ENCODE results near the gene MAPT. TPM values are rescaled to one million over a fixed set of nuclear protein-coding genes. Genes with fewer than 3 reads are reported as not detected.

Gene MAPT
- total RNA-seq, 1 experiment from 2014 or later, result 37.5 TPM

GRCh38 chr17:45948881-45949624 lies 54.7 kb downstream of the MAPT start (continued):
- TF ChIP-seq, protein P1, sequence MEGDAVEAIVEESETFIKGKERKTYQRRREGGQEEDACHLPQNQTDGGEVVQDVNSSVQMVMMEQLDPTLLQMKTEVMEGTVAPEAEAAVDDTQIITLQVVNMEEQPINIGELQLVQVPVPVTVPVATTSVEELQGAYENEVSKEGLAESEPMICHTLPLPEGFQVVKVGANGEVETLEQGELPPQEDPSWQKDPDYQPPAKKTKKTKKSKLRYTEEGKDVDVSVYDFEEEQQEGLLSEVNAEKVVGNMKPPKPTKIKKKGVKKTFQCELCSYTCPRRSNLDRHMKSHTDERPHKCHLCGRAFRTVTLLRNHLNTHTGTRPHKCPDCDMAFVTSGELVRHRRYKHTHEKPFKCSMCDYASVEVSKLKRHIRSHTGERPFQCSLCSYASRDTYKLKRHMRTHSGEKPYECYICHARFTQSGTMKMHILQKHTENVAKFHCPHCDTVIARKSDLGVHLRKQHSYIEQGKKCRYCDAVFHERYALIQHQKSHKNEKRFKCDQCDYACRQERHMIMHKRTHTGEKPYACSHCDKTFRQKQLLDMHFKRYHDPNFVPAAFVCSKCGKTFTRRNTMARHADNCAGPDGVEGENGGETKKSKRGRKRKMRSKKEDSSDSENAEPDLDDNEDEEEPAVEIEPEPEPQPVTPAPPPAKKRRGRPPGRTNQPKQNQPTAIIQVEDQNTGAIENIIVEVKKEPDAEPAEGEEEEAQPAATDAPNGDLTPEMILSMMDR (IDR thresholded peaks at IDR 0.05 in 2 of 3, conservative IDR thresholded peaks at IDR 0.05 in 1 of 3; ENCODE audit: borderline replicate concordance in 1 of 3, insufficient read depth in 1 of 3, low read depth in 2 of 3, low read length in 2 of 3), result peak; percentile 65 to 96 (median 89); a peak in 5 of 6 replicates
- no peak for TF ChIP-seq ZNF274 (IDR thresholded peaks at IDR 0.05; ENCODE audit: low read depth, low read length)
- TF ChIP-seq POLR2AphosphoS5 (IDR thresholded peaks at IDR 0.05; ENCODE audit: low read depth, low read length), result peak; percentile 39; the same call in 1 of the 2 replicates
- TF ChIP-seq ELF1 (IDR thresholded peaks at IDR 0.05; ENCODE audit: borderline replicate concordance, low read depth), result no peak
- no peak for TF ChIP-seq EGR1 (IDR thresholded peaks at IDR 0.05; ENCODE audit: low read depth)
- TF ChIP-seq ZBTB33 (IDR thresholded peaks at IDR 0.05; ENCODE audit: extremely low read depth, insufficient replicate concordance, low read length), result peak; percentile 37
- no peak for TF ChIP-seq POLR2A (IDR thresholded peaks at IDR 0.05; ENCODE audit: borderline replicate concordance, extremely low read depth, insufficient read depth, insufficient read length)
- no peak for TF ChIP-seq SP1 (IDR thresholded peaks at IDR 0.05; ENCODE audit: low read depth)
- TF ChIP-seq ZFX (IDR thresholded peaks at IDR 0.05), result no peak
- TF ChIP-seq RAD21 (IDR thresholded peaks at IDR 0.05; ENCODE audit: low read depth), result peak; percentile 73
- TF ChIP-seq FOSL1 (IDR thresholded peaks at IDR 0.05; ENCODE audit: low read depth), result peak; percentile 63
- TF ChIP-seq JUND (IDR thresholded peaks at IDR 0.05), result peak; percentile 58
- no peak; the same call in 1 of the 2 replicates for TF ChIP-seq SRF (IDR thresholded peaks at IDR 0.05; ENCODE audit: low read depth)
- TF ChIP-seq SIN3A (IDR thresholded peaks at IDR 0.05; ENCODE audit: low read depth), result no peak; the same call in 1 of the 2 replicates
- no peak for TF ChIP-seq EZH2phosphoT487 (IDR thresholded peaks at IDR 0.05; ENCODE audit: borderline replicate concordance)
- TF ChIP-seq, protein P2, sequence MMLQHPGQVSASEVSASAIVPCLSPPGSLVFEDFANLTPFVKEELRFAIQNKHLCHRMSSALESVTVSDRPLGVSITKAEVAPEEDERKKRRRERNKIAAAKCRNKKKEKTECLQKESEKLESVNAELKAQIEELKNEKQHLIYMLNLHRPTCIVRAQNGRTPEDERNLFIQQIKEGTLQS (IDR thresholded peaks at IDR 0.05), result no peak

Data from HCT116 (cell line).